IPS-18a (cell line): ENCODE measurements around the gene CRLF3.

ENCODE experiments used
- H3K27ac ChIP-seq: one replicate; pipeline ENCODE4 v1.5.1; 2013; ENCODE audit warnings: low read length
- H3K27me3 ChIP-seq: one replicate; pipeline ENCODE4 v1.6.1; 2013; ENCODE audit warnings: mild to moderate bottlenecking, low read length; ENCODE audit not compliant: control insufficient read depth, insufficient read depth
- H3K36me3 ChIP-seq: one replicate; pipeline ENCODE4 v1.6.1; 2013; ENCODE audit warnings: low read depth, low read length; ENCODE audit not compliant: control insufficient read depth
- H3K4me1 ChIP-seq: one replicate; pipeline ENCODE4 v1.6.1; 2013; ENCODE audit warnings: low read depth, low read length; ENCODE audit not compliant: control insufficient read depth
- H3K4me3 ChIP-seq: one replicate; pipeline ENCODE4 v1.5.1; 2013; ENCODE audit warnings: low read length
- H3K9ac ChIP-seq: one replicate; pipeline ENCODE4 v1.6.1; 2013; ENCODE audit warnings: mild to moderate bottlenecking, low read length, moderate library complexity
- H3K9me3 ChIP-seq: one replicate; pipeline ENCODE4 v1.6.1; 2013; ENCODE audit warnings: low read depth, low read length; ENCODE audit not compliant: control insufficient read depth

The CRLF3 gene

DNA sequence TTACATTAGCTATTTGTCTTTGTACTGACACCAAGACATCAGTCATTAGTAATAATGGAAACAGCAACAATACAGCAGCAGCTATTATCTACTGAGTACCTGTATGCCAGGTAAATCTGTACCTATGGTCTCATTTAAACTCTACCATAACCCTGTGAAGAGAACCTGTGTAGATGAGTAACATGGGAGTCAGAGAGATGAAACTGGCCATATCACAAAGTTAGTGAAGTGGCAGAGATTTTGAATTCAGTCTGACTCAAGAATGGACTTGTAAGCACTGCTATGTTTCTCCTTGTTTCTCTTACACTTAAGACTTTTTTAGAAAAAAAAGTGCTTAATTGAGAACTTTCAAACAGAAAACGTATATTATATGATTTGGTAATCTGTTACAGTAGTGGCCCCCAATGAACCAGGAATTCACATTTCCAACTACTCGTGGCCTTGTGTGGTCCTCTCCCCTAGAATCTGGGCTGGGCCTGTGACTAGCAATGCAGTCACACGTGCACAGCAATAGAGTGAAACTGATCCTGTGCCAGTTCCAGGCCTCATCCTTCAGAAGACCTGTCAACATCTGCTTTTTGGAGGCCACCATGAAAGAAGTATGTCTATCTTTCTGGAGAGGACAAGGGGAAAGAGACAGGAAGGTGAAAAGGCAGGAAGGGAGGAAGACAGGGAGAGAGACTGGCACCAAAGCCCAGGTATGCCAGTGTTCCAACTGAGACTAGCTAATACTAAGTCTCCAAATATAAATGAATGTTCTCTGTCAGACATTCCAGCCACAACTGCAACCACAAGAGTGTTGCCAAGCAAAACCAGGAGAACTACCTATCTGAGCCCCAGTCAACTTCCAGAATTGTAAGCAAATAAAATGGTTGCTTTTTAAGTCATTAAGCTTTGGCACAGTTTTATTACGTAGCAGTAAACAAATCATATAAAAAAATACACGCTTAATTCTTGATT lies 12.0 kb downstream of the CRLF3 start:
- no peak overlapping the region for H3K27ac ChIP-seq
- H3K9me3 ChIP-seq: no peaks in the 10 kb centered on the region
- H3K4me3 ChIP-seq: no peak overlapping the region
- no peak overlapping the region for H3K9ac ChIP-seq
- no peaks in the 10 kb centered on the region for H3K27me3 ChIP-seq
- H3K4me1 ChIP-seq: no peaks in the 10 kb centered on the region
- H3K36me3 ChIP-seq: peaks cover 5% of the 10 kb centered on the region

- no peaks in the 10 kb centered on the region for H3K4me1 ChIP-seq
- no peak overlapping the region for H3K9ac ChIP-seq
- no peaks in the 10 kb centered on the region for H3K9me3 ChIP-seq
- H3K4me3 ChIP-seq: no peak overlapping the region
- H3K27me3 ChIP-seq: no peaks in the 10 kb centered on the region
- no peak overlapping the region for H3K27ac ChIP-seq
- H3K36me3 ChIP-seq: peaks cover 5% of the 10 kb centered on the region
Measured at GRCh38 chr17:30809867-30810266, 14.6 kb downstream of the CRLF3 start.

DNA sequence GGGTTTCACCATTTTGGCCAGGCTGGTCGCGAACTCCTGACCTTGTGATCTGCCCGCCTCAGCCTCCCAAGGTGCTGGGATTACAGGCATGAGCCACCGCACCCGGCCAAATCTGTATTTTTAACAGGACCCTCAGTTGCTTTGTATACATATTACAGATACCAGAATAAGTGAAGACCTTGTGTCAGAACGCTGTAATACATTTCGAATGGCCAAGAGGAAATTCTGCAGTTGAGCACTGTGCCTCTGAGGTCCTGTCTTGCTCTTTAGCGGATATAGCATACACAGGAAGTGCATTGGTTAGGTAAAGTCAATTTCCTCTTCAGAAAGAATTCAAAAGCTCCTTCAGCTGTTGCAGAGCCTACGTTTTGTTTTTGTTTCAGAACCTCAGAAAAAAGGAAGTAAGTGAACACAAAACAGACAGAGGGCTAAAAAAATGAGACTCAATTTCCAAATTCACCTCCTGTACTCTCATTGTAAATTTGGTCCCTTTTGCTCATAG lies 15.7 kb downstream of the CRLF3 start:
- H3K9me3 ChIP-seq: no peaks in the 10 kb centered on the region
- H3K9ac ChIP-seq: no peak overlapping the region
- no peak overlapping the region for H3K27ac ChIP-seq
- peaks cover 6% of the 10 kb centered on the region for H3K36me3 ChIP-seq
- no peaks in the 10 kb centered on the region for H3K4me1 ChIP-seq
- H3K27me3 ChIP-seq: no peaks in the 10 kb centered on the region
- H3K4me3 ChIP-seq: no peak overlapping the region

DNA sequence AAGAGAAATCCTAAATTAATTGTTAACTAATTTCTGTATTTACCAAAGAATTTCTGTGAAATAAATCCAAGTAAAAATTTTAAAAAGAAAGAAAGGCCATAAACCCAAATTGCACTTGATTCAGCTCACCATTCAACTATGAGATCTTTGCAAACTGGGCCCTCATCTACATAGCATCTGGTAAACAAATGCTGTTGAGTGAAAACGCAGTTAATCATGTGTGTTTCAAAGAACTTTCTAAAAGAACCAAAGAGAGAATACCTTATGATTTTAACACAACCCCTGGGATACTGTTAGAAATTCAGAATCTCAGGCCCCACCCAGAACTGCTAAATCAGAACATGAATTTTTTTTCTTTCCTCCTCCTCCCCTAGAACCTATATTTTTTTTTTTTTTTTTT lies 16.6 kb downstream of the CRLF3 start:
- Histone ChIP-seq H3K9ac (no peak overlapping the region), H3K9me3 (no peaks in the 10 kb centered on the region), H3K27me3 (no peaks in the 10 kb centered on the region), H3K4me3 (no peak overlapping the region), H3K36me3 (peaks cover 14% of the 10 kb centered on the region), H3K4me1 (no peaks in the 10 kb centered on the region), H3K27ac (no peak overlapping the region)

- Histone ChIP-seq H3K9ac (no peak overlapping the region), H3K27ac (no peak overlapping the region), H3K36me3 (peaks cover 20% of the 10 kb centered on the region), H3K9me3 (no peaks in the 10 kb centered on the region), H3K27me3 (no peaks in the 10 kb centered on the region), H3K4me3 (no peak overlapping the region), H3K4me1 (no peaks in the 10 kb centered on the region)
Measured at GRCh38 chr17:30805944-30806456, 18.5 kb downstream of the CRLF3 start.

- Histone ChIP-seq H3K4me3 (no peak overlapping the region), H3K9ac (no peak overlapping the region), H3K4me1 (no peaks in the 10 kb centered on the region), H3K27ac (no peak overlapping the region), H3K9me3 (no peaks in the 10 kb centered on the region), H3K36me3 (peaks cover 29% of the 10 kb centered on the region), H3K27me3 (no peaks in the 10 kb centered on the region)
Measured at GRCh38 chr17:30801671-30802070, 22.8 kb downstream of the CRLF3 start.

- H3K9ac ChIP-seq: no peak overlapping the region
- H3K9me3 ChIP-seq: no peaks in the 10 kb centered on the region
- no peaks in the 10 kb centered on the region for H3K4me1 ChIP-seq
- H3K27me3 ChIP-seq: no peaks in the 10 kb centered on the region
- H3K4me3 ChIP-seq: no peak overlapping the region
- H3K27ac ChIP-seq: no peak overlapping the region
- H3K36me3 ChIP-seq: peaks cover 33% of the 10 kb centered on the region
Measured at GRCh38 chr17:30796016-30796415, 28.5 kb downstream of the CRLF3 start.

- H3K27me3 ChIP-seq: no peaks in the 10 kb centered on the region
- H3K9ac ChIP-seq: no peak overlapping the region
- no peak overlapping the region for H3K27ac ChIP-seq
- H3K36me3 ChIP-seq: peaks cover 33% of the 10 kb centered on the region
- H3K9me3 ChIP-seq: no peaks in the 10 kb centered on the region
- no peaks in the 10 kb centered on the region for H3K4me1 ChIP-seq
- no peak overlapping the region for H3K4me3 ChIP-seq
Measured at GRCh38 chr17:30794372-30794771, 30.1 kb downstream of the CRLF3 start.

DNA sequence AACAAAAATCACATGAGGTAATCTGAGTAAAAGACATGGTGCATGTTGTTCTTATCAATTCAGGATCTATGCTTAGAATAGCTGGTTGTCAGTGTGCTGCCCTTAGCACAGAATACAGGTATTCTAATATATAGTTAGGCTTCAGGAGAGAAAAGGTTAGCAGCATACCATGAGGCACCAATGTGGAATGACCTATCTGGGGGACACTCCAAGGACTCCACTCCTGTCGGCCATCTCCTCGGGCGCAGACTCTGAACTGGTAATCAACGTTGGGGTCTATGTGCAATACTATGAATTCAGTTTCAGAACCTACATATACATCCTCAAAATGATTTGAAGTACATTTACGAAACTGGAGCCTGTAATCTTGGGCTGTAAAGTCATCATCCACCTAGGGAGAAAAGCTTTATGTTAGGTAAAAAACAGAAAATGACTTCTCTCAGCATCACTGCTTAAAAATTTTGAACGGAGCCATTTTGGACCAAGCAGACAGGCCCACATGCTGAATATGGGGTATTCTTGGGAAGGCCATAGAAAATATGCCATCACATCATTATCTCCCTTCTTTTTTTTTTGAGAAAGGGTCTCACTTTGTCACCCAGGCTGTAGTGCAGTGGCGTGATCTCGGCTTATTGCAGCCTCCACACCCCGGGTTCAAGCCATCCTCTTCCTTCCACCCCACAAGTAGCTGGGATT lies 31.1 kb downstream of the CRLF3 start:
- H3K27me3 ChIP-seq: no peaks in the 10 kb centered on the region
- H3K36me3 ChIP-seq: peaks cover 33% of the 10 kb centered on the region
- H3K4me1 ChIP-seq: no peaks in the 10 kb centered on the region
- no peaks in the 10 kb centered on the region for H3K9me3 ChIP-seq
- no peak overlapping the region for H3K9ac ChIP-seq
- H3K27ac ChIP-seq: no peak overlapping the region
- H3K4me3 ChIP-seq: no peak overlapping the region

DNA sequence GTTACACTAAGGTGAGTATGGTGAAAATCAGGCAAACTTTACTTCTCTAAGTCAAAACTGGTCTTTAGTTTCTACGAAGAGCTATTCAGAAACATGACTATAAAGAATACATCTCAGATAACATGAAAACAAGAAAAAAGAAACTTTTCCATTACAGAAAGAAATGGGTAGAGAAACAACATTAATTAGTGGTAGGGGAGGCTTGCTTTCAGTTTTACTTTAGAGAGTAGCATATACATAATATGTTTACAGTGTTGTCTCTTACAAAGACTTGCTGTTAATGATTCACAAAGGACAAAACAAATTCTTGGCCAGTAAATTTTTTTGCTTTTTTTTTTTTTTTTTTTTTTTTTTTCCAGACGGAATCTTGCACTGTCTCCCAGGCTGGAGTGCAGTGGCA lies 34.2 kb downstream of the CRLF3 start:
- no peaks in the 10 kb centered on the region for H3K27me3 ChIP-seq
- no peak overlapping the region for H3K27ac ChIP-seq
- no peak overlapping the region for H3K4me3 ChIP-seq
- no peaks in the 10 kb centered on the region for H3K4me1 ChIP-seq
- peaks cover 35% of the 10 kb centered on the region for H3K36me3 ChIP-seq
- no peaks in the 10 kb centered on the region for H3K9me3 ChIP-seq
- no peak overlapping the region for H3K9ac ChIP-seq

DNA sequence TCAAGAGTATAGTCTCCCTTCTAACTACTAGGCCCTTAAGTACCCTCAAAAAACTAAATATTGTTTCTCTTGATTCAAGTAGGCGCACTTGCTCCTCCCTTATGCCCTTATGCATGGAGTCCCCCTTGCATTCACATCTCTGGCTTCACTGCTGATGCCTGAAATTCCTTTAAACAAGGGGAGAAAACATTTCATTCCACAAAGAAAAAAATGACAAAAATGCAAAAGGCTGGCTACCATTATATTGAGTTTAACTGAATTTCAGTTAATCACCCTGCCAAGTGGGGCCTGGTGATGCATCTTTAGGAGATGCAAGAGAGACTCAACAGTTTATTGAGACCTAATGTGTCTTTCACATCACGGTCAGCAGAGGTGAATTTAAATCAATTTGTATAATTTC lies 35.6 kb downstream of the CRLF3 start:
- Histone ChIP-seq H3K4me3 (no peak overlapping the region), H3K9me3 (no peaks in the 10 kb centered on the region), H3K27me3 (no peaks in the 10 kb centered on the region), H3K36me3 (peaks cover 40% of the 10 kb centered on the region), H3K4me1 (no peaks in the 10 kb centered on the region), H3K27ac (no peak overlapping the region), H3K9ac (no peak overlapping the region)
